Ovary (tissue), 3 donors: Measurements from ENCODE around the gene IFT74.

Source experiments
- POLR2A ChIP-seq: fragments of 450-650 bp; IDR thresholded peaks from one replicate; pipeline ENCODE4 v1.6.1; 2017; ENCODE audit warnings: antibody characterized with exemption, mild to moderate bottlenecking, moderate library complexity
- TF ChIP-seq, protein P1 (sequence below), 3 donors: fragments of 450-650 bp in 2 of 3; fragments of 200-600 bp in 1 of 3; IDR thresholded peaks; one replicate each; pipeline versions ENCODE4 v1.5.1 to v1.8.0; 2016 to 2022; ENCODE audit warnings: antibody characterized with exemption in 3 of 3, mild to moderate bottlenecking in 1 of 3
- donor health status: DM: no; HTN: no; CAD: no.

DNA sequence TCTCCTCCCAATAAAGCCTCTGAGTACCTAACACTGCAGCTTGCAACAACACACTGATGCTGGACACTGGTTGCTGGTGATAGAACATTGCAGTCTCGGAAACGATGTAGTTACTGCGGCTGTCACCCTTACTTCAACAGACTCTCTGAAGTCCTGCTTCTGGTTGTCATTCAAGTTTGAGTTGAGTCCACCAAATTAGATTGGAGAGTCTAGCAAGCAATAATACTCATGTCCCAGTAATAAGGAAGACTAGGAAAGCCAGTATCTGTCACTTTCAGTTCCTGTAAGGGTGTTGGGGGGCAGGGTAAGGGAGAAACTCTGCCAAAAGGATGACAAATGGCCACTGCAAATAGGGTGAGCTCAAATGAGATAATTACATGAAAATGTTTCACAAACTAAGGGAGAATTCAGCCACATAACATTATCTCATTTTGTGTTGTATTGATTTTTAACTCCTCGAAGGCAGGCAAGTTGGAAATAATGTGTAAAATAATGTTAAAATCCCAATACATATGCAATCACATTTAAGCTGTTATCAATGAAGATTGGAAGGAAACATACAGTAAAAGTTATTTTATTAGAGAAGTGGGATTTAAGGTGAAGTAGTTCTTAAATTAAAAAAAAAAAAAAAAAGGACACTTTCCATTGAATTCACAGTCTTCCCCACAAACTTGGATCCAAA is 849 bp upstream of the IFT74 start:
- TF ChIP-seq, protein P1, sequence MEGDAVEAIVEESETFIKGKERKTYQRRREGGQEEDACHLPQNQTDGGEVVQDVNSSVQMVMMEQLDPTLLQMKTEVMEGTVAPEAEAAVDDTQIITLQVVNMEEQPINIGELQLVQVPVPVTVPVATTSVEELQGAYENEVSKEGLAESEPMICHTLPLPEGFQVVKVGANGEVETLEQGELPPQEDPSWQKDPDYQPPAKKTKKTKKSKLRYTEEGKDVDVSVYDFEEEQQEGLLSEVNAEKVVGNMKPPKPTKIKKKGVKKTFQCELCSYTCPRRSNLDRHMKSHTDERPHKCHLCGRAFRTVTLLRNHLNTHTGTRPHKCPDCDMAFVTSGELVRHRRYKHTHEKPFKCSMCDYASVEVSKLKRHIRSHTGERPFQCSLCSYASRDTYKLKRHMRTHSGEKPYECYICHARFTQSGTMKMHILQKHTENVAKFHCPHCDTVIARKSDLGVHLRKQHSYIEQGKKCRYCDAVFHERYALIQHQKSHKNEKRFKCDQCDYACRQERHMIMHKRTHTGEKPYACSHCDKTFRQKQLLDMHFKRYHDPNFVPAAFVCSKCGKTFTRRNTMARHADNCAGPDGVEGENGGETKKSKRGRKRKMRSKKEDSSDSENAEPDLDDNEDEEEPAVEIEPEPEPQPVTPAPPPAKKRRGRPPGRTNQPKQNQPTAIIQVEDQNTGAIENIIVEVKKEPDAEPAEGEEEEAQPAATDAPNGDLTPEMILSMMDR (IDR thresholded peaks at IDR 0.05): no peak
- TF ChIP-seq POLR2A: no peak
